OCI-LY3 (cell line): ENCODE data around the gene ETF1.

Experiments
- H2AFZ ChIP-seq: fragments of 200-600, 300-600 bp; shearing (Covaris generic); 2 replicates; pipeline ENCODE4 v1.6.0; 2014; ENCODE audit warnings: antibody characterized with exemption, low read depth, low read length
- H3K27ac ChIP-seq: fragments of 200-600, 300-600 bp; sonication (generic); 2 replicates; pipeline ENCODE4 v1.5.1; 2014; ENCODE audit warnings: mild to moderate bottlenecking, low read length, moderate library complexity, mixed read lengths
- H3K27me3 ChIP-seq: fragments of 200-600, 300-600 bp; sonication (generic); 2 replicates; pipeline ENCODE4 v1.6.1; 2014; ENCODE audit warnings: low read depth, low read length, mixed read lengths
- H3K36me3 ChIP-seq: fragments of 200-600, 300-600 bp; sonication (generic); replicated peaks from 2 replicates; pipeline ENCODE3; 2014; ENCODE audit warnings: low read depth, low read length, mixed read lengths
- H3K4me1 ChIP-seq: fragments of 300-600, 200-600 bp; sonication (generic); 2 replicates; pipeline ENCODE4 v1.6.1; 2014; ENCODE audit warnings: low read length, mixed read lengths
- H3K4me2 ChIP-seq: fragments of 200-600, 300-600 bp; sonication (generic); 2 replicates; pipeline ENCODE4 v1.6.1; 2014; ENCODE audit warnings: low read length, mixed read lengths
- H3K4me3 ChIP-seq: fragments of 300-600, 200-600 bp; sonication (generic); 2 replicates; pipeline ENCODE4 v1.5.1; 2014; ENCODE audit warnings: antibody characterized with exemption, mild to moderate bottlenecking, low read length, moderate library complexity
- H3K79me2 ChIP-seq: fragments of 300-600, 200-600 bp; shearing (Covaris generic); 2 replicates; pipeline ENCODE4 v1.6.1; 2014; ENCODE audit warnings: mild to moderate bottlenecking, low read length, mixed read lengths
- H3K9ac ChIP-seq: fragments of 300-600, 200-600 bp; shearing (Covaris generic); 2 replicates; pipeline ENCODE4 v1.6.0; 2014; ENCODE audit warnings: mild to moderate bottlenecking, low read length, moderate library complexity
- H3K9me3 ChIP-seq: fragments of 200-600, 300-600 bp; shearing (Covaris generic); 2 replicates; pipeline ENCODE4 v1.6.1; 2014; ENCODE audit warnings: low read length, mixed read lengths; ENCODE audit not compliant: insufficient read depth
- H4K20me1 ChIP-seq: fragments of 200-600, 300-600 bp; sonication (generic); 2 replicates; pipeline ENCODE4 v1.6.1; 2016; ENCODE audit warnings: low read length, mixed read lengths; ENCODE audit not compliant: insufficient read depth
- EZH2phosphoT487 ChIP-seq: fragments of 200-600 bp; shearing (Covaris generic); IDR thresholded peaks from 2 replicates; pipeline ENCODE4 v1.6.1; 2018; ENCODE audit warnings: antibody characterized with exemption, mixed run types, low read depth
- TF ChIP-seq, protein P1 (sequence below): fragments of 200-600, 300-600 bp; sonication (generic); IDR thresholded peaks from 2 replicates; pipeline ENCODE4 v1.5.1; 2014; ENCODE audit warnings: antibody characterized with exemption, low read length, low read depth

The ETF1 gene

DNA sequence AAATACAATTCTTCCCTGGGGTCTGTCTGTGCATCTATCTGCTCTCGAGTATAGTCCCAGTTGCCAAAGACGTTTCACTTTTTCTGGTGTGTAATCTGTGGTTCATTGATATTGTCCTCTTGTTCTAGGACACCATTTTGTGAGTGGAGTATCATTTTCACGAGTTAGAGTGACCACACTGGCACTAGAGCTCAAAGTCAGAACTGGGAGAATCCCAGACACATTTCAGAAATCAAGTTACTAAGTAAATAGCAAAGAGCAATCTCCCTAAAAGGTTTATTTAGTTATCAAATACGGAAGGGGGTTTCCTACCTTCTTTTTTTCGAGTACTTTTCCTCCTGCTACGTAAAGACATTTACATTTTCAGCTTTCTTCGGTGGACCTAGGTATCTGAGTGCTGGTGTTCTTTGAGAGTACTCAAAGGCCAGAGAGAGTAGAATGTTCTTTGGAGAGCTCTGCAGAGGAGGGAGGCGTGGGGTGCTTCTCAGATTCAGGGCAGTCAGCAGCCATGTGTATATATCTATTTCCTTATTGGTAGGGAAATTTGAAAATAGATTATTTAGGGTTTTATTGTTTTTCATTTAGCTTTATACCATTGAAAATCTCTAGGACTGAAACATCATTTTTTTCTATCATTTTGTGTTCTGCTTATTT is 41.1 kb upstream of the ETF1 start:
- Histone ChIP-seq H3K4me2 (peak overlapping the region; percentile 57), H3K27ac (peak overlapping the region; percentile 57)

DNA sequence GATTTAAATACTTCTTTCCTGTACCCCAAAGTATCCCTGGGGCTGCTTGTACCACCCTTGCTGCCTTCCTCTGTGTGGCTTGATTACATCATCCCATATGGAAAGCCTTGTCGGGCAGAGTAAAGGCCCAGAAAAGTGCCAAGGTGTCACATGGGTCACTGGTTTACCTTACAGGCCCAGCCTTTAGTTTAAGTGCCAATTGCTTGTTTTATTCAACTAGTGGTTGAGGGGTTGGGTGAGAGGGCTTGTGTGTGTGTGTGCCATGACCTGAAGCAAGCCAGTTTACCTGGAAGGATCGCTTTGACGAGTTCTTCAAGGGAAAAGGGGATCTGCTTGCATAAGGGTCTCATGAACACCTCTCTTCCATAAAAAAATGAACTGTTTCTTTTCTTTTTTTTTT is 39.9 kb upstream of the ETF1 start:
- Histone ChIP-seq H3K27me3 (no peaks in the 10 kb centered on the region), H3K36me3 (no peaks in the 10 kb centered on the region), H3K79me2 (no peaks in the 10 kb centered on the region), H3K9ac (no peak overlapping the region), H3K9me3 (no peaks in the 10 kb centered on the region), H3K27ac (no peak overlapping the region), H3K4me1 (peaks cover 41% of the 10 kb centered on the region), H3K4me2 (no peak overlapping the region), H2AFZ (no peak overlapping the region), H4K20me1 (no peaks in the 10 kb centered on the region), H3K4me3 (no peak overlapping the region)
- no peak for TF ChIP-seq EZH2phosphoT487
- TF ChIP-seq, protein P1, sequence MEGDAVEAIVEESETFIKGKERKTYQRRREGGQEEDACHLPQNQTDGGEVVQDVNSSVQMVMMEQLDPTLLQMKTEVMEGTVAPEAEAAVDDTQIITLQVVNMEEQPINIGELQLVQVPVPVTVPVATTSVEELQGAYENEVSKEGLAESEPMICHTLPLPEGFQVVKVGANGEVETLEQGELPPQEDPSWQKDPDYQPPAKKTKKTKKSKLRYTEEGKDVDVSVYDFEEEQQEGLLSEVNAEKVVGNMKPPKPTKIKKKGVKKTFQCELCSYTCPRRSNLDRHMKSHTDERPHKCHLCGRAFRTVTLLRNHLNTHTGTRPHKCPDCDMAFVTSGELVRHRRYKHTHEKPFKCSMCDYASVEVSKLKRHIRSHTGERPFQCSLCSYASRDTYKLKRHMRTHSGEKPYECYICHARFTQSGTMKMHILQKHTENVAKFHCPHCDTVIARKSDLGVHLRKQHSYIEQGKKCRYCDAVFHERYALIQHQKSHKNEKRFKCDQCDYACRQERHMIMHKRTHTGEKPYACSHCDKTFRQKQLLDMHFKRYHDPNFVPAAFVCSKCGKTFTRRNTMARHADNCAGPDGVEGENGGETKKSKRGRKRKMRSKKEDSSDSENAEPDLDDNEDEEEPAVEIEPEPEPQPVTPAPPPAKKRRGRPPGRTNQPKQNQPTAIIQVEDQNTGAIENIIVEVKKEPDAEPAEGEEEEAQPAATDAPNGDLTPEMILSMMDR, result no peak

More for the DNA sequence above, 41.1 kb upstream of the ETF1 start:
- no peaks in the 10 kb centered on the region for H3K27me3 ChIP-seq
- peaks cover 39% of the 10 kb centered on the region for H3K4me1 ChIP-seq
- no peaks in the 10 kb centered on the region for H3K9me3 ChIP-seq
- TF ChIP-seq, protein P1, result no peak
- TF ChIP-seq EZH2phosphoT487, result no peak
- H3K79me2 ChIP-seq, result no peaks in the 10 kb centered on the region
- peak overlapping the region; percentile 25; the same call in 1 of the 2 replicates for H3K4me3 ChIP-seq
- H3K9ac ChIP-seq, result peak overlapping the region; percentile 19; the same call in 1 of the 2 replicates
- peak overlapping the region; percentile 90 for H2AFZ ChIP-seq
- no peaks in the 10 kb centered on the region for H4K20me1 ChIP-seq
- H3K36me3 ChIP-seq, result no peaks in the 10 kb centered on the region

DNA sequence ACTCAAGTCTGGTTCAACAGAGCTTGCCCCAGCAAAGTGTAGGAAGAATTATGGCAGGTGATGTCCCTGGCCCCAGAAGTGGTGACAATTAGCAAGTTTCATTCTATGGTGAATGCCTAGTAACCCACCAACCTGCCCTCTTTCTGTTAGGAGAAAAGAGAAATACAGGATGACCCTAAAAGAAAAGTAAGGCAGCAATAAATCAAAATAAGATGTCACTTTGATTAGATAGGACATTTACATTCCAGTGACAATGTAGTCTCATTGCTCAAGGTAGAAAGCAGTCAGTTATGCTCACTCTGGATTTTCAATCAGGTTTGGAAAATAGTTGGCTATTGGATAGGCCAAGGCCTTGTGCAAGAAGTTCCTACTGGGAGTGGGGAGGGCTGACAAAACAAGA is 37.7 kb upstream of the ETF1 start:
- peak overlapping the region; percentile 16; the same call in 1 of the 2 replicates for H3K4me2 ChIP-seq
- no peaks in the 10 kb centered on the region for H3K36me3 ChIP-seq
- H3K9me3 ChIP-seq, result no peaks in the 10 kb centered on the region
- no peak overlapping the region for H2AFZ ChIP-seq
- H3K79me2 ChIP-seq, result no peaks in the 10 kb centered on the region
- H3K4me3 ChIP-seq, result no peak overlapping the region
- H3K9ac ChIP-seq, result 0 out of 2 replicates have a peak overlapping the region, but pooled peaks have one; percentile 11
- H4K20me1 ChIP-seq, result no peaks in the 10 kb centered on the region
- TF ChIP-seq, protein P1, result no peak
- no peak for TF ChIP-seq EZH2phosphoT487
- peaks cover 60% of the 10 kb centered on the region for H3K4me1 ChIP-seq
- H3K27ac ChIP-seq, result peak overlapping the region; percentile 75
- no peaks in the 10 kb centered on the region for H3K27me3 ChIP-seq

DNA sequence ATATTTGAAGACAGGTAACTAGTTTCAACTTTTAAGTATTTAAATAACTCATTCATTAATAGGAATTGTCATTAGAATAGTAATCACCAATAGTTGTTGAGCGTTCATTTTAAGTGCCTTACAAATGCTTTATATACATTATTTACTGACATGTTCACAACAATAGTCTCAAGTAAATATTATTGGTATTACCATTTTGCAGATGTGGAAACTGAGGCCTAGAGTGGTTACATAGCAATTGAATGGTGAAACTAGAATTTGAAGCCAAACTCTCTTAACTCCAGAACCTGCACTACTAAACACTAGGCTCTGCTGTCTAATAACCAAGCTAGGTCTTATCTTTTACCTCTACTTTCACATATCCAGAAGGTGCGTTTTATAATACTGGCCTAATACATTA is 37.0 kb upstream of the ETF1 start:
- Histone ChIP-seq H3K9me3 (no peaks in the 10 kb centered on the region), H3K4me1 (peaks cover 55% of the 10 kb centered on the region), H3K27ac (no peak overlapping the region), H3K27me3 (no peaks in the 10 kb centered on the region), H3K36me3 (no peaks in the 10 kb centered on the region), H4K20me1 (no peaks in the 10 kb centered on the region), H3K4me3 (no peak overlapping the region), H2AFZ (no peak overlapping the region), H3K79me2 (peaks cover 3% of the 10 kb centered on the region), H3K9ac (no peak overlapping the region), H3K4me2 (no peak overlapping the region)
- TF ChIP-seq, protein P1, result no peak
- no peak for TF ChIP-seq EZH2phosphoT487
